Thoracic aorta (tissue), 2 donors: ENCODE measurements around the gene EXOG. TPM values are rescaled to one million over a fixed set of nuclear protein-coding genes. Genes with fewer than 3 reads are reported as not detected.

Experiments used
- ATAC-seq: fragments of 150-250 bp; one replicate; pipeline ENCODE4 v1.8.0; 2017; ENCODE audit warnings: low read depth; ENCODE audit not compliant: insufficient number of reproducible peaks, low FRiP score
- DNase-seq: peaks from one replicate; pipeline ENCODE4 v3.0.0-alpha.2; 2020; ENCODE audit warnings: low spot score
- H3K27ac ChIP-seq, 2 donors: fragments of 200-600 bp; sonication (generic); 1 replicate in 1 of 2; 2 replicates in 1 of 2; pipeline ENCODE4 v1.5.1; 2016; ENCODE audit warnings: mild to moderate bottlenecking in 2 of 2, moderate library complexity in 2 of 2
- H3K27me3 ChIP-seq: fragments of 200-600 bp; sonication (generic); replicated peaks from 2 replicates; pipeline ENCODE4 v1.6.0; 2016; ENCODE audit warnings: mild to moderate bottlenecking; ENCODE audit not compliant: insufficient read depth
- H3K36me3 ChIP-seq: fragments of 200-600 bp; sonication (generic); one replicate; pipeline ENCODE4 v1.5.1; 2016
- H3K4me1 ChIP-seq, 2 donors: fragments of 200-600 bp; sonication (generic); 1 replicate in 1 of 2; 2 replicates in 1 of 2; pipeline versions ENCODE4 v1.5.1 to v1.6.0; 2016; ENCODE audit warnings: low read depth in 2 of 2, mild to moderate bottlenecking in 1 of 2; ENCODE audit not compliant: control insufficient read depth in 1 of 2
- H3K4me3 ChIP-seq: fragments of 200-600 bp; sonication (generic); 2 replicates; pipeline ENCODE4 v1.5.1; 2016; ENCODE audit warnings: mild to moderate bottlenecking
- H3K9me3 ChIP-seq: fragments of 200-600 bp; sonication (generic); 2 replicates; pipeline ENCODE4 v1.5.1; 2016
- total RNA-seq, 2 donors: library from RNA; depleted of rRNA; stranded (reverse); fragments of >200 nt; gene quantifications; one replicate each; pipeline versions ENCODE4 v1.1.0 to v1.2.3, GENCODE V29; 2016
- TF ChIP-seq, protein P1 (sequence below): fragments of 200-600 bp; sonication (generic); IDR thresholded peaks from one replicate; pipeline ENCODE4 v1.5.1; 2019; ENCODE audit warnings: antibody characterized with exemption

EXOG gene
- total RNA-seq, 2 donors from 2014 or later = 14.9 to 16.3 TPM

DNA sequence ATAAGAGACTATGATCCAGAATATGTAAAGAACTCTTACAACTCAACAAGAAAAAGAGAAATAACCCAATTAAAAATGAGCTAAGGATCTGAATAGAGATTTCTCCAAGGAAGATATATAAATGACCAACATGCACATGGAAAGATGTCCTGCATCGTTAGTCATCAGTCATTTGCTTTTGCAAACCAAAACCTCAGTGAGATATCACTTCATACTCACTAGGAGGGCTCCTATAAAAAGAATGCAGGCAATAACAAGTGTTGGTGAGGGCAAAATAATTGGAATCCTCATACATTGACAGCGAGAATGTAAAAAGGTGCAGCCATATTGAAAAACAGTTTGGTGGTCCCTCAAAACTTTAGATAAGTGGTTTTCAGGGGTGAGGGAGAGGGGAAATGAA lies 56.9 kb downstream of the EXOG start:
- no peaks in the 10 kb centered on the region for H3K4me1 ChIP-seq
- no peaks in the 10 kb centered on the region for H3K27me3 ChIP-seq
- no peak overlapping the region for H3K27ac ChIP-seq
- DNase-seq = no peak
- ATAC-seq = no peak
- no peak overlapping the region for H3K4me3 ChIP-seq
- TF ChIP-seq, protein P1, sequence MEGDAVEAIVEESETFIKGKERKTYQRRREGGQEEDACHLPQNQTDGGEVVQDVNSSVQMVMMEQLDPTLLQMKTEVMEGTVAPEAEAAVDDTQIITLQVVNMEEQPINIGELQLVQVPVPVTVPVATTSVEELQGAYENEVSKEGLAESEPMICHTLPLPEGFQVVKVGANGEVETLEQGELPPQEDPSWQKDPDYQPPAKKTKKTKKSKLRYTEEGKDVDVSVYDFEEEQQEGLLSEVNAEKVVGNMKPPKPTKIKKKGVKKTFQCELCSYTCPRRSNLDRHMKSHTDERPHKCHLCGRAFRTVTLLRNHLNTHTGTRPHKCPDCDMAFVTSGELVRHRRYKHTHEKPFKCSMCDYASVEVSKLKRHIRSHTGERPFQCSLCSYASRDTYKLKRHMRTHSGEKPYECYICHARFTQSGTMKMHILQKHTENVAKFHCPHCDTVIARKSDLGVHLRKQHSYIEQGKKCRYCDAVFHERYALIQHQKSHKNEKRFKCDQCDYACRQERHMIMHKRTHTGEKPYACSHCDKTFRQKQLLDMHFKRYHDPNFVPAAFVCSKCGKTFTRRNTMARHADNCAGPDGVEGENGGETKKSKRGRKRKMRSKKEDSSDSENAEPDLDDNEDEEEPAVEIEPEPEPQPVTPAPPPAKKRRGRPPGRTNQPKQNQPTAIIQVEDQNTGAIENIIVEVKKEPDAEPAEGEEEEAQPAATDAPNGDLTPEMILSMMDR = no peak
- no peaks in the 10 kb centered on the region for H3K9me3 ChIP-seq
- no peaks in the 10 kb centered on the region for H3K36me3 ChIP-seq

DNA sequence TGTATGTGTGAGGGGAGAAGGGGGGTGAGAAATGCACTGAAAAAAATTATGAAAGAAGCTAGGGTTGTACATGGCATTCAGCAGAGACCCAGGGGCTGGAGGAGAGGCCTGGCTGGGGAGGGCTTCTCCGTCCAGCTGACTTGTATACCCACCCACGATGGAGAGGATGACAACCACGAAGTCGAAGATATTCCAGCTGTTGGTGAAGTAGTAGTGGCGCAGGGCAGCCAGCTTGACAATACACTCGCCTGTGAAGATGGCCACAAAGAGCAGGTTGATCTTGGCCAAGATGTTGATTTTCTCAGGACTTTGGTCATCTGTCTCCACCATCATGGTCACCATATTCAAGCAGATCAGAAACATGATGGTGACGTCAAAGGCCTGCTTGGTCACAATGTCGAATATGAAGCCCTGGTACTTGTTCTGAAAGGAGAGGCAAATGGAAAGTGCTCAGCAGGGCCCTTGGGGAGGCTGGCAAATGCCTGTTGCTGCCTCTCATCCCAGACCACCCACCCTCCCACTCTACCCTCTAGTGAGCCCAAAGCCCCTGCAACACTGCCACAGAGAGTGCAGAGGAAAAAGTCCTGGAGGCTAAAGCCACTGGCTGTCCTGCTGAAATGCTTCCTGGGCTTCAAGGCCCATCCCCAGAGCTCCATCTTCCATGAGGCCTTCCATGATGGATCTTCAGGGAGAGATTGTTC lies 58.1 kb downstream of the EXOG start:
- ATAC-seq (no peak), DNase-seq (no peak)
- Histone ChIP-seq H3K9me3 (no peaks in the 10 kb centered on the region), H3K4me1 (no peaks in the 10 kb centered on the region), H3K27ac (no peak overlapping the region), H3K36me3 (no peaks in the 10 kb centered on the region), H3K27me3 (no peaks in the 10 kb centered on the region), H3K4me3 (no peak overlapping the region)
- TF ChIP-seq, protein P1 = no peak

DNA sequence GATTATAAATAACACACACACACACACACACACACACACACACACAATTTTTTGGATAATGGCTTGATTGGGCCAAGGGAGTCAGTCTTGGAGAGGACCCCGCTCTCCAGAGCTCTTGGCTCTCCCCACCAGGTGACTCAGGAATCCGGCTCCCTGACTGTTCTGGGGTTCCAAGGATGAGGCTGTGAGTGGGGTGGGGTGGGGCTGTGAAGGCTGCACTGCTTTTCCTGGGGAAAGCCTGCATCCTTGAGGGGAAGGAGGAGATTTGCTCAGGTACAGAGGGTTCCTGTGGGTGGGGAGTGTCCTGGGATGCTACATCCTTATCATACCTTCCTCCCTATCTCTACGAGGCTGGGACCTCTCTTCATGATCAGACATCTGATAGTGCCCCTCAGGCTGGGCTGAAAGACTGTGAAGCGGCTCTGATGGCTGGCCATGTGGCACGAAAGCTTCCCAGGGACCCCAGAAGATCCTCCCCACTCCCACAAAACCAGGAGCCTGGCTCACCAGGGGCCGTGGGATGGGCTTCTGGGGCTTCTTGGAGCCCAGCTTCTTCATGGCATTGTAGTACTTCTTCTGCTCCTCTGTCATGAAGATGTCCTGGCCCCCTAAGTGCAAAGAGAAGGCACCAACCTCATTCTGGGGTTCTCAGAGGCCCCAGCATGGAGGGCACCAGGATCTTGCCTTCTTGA lies 59.2 kb downstream of the EXOG start:
- H3K36me3 ChIP-seq = no peaks in the 10 kb centered on the region
- H3K4me3 ChIP-seq = no peak overlapping the region
- H3K4me1 ChIP-seq = no peaks in the 10 kb centered on the region
- TF ChIP-seq, protein P1 = no peak
- H3K27ac ChIP-seq = no peak overlapping the region
- no peak for ATAC-seq
- no peaks in the 10 kb centered on the region for H3K27me3 ChIP-seq
- no peaks in the 10 kb centered on the region for H3K9me3 ChIP-seq
- no peak for DNase-seq

DNA sequence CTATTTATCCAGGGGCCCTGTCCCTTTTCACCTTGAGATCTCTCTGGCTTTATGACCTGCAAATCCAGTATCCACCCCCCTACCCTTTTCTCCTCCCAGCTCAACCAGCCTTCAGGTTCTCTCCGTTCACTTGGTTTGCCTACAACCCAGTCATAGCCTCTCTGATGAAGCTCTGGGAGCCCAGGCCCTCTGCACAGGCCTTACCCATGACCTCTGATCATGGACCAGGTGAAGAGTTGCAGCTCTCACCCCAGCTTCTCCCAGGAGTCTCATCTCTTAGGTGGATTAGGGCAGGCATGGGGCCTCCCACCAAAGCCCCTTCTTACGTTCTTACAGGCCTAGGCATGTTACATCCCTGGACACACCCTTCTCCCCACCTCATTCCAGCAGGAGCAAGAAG lies 59.8 kb downstream of the EXOG start:
- Histone ChIP-seq H3K4me3 (no peak overlapping the region), H3K9me3 (no peaks in the 10 kb centered on the region), H3K27me3 (no peaks in the 10 kb centered on the region), H3K36me3 (no peaks in the 10 kb centered on the region), H3K4me1 (no peaks in the 10 kb centered on the region), H3K27ac (no peak overlapping the region)
- ATAC-seq = no peak
- no peak for DNase-seq
- TF ChIP-seq, protein P1 = no peak

DNA sequence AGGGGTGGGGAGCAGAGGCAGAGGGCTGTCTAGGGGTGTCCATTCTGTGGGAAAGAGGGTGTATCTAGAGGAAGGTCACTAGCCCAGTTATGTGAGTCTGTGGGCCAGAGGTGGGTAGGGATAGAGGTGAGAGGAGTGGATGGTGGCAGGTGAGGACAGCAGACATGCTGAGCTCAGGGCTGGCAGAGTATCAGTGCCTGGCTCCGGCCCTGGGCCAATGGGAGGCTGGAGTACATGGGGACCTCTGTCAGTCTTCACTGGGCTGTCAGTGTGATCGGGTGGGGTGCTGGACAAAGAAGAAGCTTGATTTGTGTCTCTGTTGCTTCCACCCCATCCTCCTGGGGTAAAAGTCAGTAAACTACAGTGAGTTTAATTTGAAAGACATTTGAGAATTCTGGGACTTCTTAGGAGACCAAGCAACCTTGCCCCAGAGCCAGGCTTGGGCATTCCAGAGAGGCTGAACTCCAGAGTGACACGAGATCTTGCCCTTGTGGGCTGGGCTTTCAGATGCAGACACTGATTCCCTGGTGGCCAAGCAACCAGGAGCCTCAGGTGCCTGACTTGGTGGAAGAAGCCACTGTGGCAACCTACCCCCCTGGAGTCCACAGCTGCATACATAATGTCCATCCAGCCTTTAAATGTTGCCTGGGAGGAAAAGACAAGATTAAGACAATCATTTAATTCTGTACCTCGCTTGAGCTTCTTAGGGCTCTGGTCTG lies 60.7 kb downstream of the EXOG start:
- Histone ChIP-seq H3K9me3 (no peaks in the 10 kb centered on the region), H3K4me1 (no peaks in the 10 kb centered on the region), H3K4me3 (no peak overlapping the region), H3K27me3 (no peaks in the 10 kb centered on the region), H3K27ac (no peak overlapping the region), H3K36me3 (no peaks in the 10 kb centered on the region)
- TF ChIP-seq, protein P1 = no peak
- ATAC-seq (no peak), DNase-seq (no peak)
